MM.1S (cell line): ENCODE measurements around the gene GLA.

Experiments
- EZH2 ChIP-seq: fragments of 300-600 bp; sonication (generic); optimal IDR thresholded peaks from 2 replicates; pipeline ENCODE3; 2017; ENCODE audit warnings: low read depth, mild to moderate bottlenecking, antibody characterized with exemption, low read length, mixed read lengths
- TF ChIP-seq, protein P1 (sequence below): fragments of 300-600 bp; sonication (generic); IDR thresholded peaks from 2 replicates; pipeline ENCODE4 v1.5.1; 2016; ENCODE audit warnings: antibody characterized with exemption, low read length, mixed read lengths

- no peak for TF ChIP-seq EZH2
- TF ChIP-seq, protein P1, sequence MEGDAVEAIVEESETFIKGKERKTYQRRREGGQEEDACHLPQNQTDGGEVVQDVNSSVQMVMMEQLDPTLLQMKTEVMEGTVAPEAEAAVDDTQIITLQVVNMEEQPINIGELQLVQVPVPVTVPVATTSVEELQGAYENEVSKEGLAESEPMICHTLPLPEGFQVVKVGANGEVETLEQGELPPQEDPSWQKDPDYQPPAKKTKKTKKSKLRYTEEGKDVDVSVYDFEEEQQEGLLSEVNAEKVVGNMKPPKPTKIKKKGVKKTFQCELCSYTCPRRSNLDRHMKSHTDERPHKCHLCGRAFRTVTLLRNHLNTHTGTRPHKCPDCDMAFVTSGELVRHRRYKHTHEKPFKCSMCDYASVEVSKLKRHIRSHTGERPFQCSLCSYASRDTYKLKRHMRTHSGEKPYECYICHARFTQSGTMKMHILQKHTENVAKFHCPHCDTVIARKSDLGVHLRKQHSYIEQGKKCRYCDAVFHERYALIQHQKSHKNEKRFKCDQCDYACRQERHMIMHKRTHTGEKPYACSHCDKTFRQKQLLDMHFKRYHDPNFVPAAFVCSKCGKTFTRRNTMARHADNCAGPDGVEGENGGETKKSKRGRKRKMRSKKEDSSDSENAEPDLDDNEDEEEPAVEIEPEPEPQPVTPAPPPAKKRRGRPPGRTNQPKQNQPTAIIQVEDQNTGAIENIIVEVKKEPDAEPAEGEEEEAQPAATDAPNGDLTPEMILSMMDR: no peak
Measured at GRCh38 chrX:101397779-101398178, 9.9 kb downstream of the GLA start.
